HG02885 (cell line): ENCODE results near the gene RANGAP1.

Source experiments
- ATAC-seq: cut with Tn5 transposase; IDR thresholded peaks from one replicate; pipeline ENCODE4 v1.9.1; 2021; ENCODE audit warnings: mild to moderate bottlenecking; ENCODE audit not compliant: unreplicated experiment, poor library complexity

Gene RANGAP1

DNA sequence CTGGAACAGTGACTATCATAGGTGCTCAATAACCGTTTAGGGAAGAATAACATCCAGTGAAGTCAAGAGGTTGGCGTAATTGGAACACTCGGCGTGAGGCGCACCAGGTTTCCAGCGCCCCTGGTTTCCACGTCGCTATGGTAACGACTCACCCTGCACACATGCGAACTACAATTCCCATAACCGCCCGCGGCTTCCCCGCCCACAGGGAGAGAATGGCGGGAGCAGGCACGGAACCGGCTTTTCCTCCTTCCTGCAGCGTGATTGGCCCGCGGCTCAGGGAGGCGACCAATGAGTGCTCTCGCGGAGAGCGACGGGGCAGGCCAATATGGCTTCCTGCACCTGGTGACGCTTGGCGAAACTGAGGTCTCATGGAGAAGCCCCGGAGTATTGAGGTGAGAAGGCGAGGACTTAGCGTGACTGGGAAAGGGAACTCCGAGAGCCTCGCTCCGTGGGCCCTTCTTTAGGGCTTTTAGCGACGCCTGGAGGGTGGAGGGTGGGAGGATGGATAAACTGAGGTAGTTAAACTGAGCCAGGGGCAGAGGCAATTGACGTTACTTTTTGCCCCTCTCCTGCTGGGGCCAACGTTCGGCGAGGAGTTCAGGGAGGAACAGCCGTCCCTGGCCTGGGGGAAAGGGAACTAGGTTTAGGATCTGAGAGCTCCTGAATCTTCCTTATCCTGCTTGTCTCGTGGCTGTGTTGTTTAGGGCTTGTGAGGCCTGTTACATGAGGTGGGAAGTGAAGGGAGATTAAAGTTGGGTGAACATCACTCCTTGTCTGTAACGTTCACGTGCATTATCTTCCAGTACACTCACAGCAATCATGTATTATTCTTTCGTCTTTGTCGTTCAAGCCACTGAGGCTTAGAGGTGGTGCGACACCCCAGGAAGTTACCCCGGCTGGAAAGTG lies 80.7 kb downstream of the RANGAP1 start, which contains the start of gene L3MBTL2:
TSS of gene L3MBTL2 (plus strand) at position 321 of the 909 bp plus-strand sequence. CDS start at position 372, 51 bp downstream.
- ATAC-seq, result peak; percentile 98

DNA sequence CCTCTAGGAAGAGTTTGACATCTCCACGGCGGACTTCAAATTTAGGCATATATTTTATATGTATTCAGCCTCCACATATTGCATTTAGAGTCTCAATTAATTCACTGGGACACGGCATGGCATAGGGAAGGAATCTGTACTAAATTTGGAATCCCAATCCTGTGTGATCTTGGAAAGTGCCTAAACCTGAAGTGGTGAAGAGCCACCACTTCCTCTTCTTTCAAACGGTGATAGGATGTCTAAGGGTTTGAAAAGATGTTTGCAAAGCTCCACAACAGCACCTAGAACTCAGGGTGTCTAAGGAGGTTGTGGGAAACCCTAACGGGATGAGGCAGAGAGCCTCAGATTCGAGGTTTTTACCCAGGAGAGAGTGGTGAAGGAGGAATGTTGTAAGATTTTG lies 81.9 kb downstream of the RANGAP1 start:
- no peak for ATAC-seq

GRCh38 chr22:41203118-41203517 lies 82.9 kb downstream of the RANGAP1 start:
- ATAC-seq, result no peak

DNA sequence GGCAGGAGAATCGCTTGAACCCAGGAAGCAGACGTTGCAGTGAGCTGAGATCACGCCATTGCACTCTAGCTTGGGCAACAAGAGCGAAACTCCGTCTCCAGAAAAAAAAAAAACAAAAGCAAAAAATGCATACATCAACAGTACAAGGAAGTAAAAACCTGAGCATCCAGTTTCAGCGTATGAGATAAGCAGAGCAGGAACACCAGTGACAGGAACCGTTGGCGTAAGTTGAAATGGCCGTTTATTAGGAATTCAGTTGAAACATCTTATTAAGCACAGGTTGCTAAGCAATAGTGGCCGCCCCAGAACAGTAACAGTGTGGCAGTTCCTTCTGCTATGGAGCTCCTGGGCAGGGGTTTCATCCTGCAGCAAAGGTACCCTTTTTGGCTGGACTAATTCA lies 84.8 kb downstream of the RANGAP1 start:
- ATAC-seq, result no peak

- no peak for ATAC-seq
Measured at GRCh38 chr22:41198027-41198580, 87.9 kb downstream of the RANGAP1 start.

DNA sequence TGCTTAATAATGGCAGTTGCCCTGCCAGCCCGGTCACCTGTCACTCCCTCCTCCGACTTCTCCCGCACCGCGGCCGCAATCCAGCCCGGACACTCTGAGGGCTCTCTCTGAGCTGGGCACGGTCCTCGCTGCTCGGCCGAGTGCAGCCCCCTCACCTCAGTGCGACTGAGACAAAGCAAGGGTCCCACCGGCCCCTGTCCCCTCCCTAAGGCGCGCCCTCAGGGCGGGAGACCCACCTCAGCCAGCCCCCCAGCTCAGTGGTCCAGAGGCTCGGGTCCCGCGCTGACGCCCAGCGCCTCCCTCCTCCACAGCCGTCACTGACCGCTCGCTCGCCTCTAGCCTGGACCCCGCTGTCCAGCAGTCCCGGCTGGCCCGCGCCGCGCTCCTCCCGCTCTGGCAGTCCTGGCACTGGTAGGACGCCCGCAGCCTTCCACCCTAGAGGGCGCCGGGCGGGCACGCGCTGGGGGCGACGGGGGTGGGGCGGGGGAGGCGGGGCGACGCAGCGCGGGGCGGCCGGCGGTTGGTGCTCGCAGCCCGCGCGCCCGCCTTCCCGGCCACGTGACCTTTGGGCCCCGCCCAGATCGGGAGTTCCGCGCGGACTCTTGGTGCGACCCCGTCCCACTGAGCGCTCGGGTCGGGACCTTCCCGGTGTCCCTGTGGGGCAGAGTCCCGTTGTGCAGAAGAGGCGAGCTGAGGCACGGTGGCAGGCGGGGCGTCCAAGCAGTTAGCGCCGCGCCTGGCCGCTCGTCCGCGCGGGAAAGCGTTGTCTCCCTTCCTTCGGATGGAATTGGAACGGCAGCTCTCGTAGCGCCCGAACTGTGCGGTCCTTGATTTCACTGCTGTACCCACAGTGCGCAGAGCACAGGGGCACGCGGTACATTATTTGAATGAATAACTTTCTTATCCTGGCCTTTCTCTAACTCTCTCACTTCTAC lies 88.7 kb downstream of the RANGAP1 start:
- peak; percentile 91 for ATAC-seq
